HFF-Myc (cell line): ENCODE measurements around the gene TYW3.

Source experiments
- DNase-seq: peaks from one replicate; pipeline ENCODE4 v3.0.0-alpha.2; 2011; ENCODE audit warnings: low read depth; ENCODE audit errors: extremely low read depth
- H3K4me3 ChIP-seq: replicated peaks from 2 replicates; pipeline ENCODE4 v1.5.1; 2011; ENCODE audit warnings: low read depth, mild to moderate bottlenecking, control low read depth, low read length
- CTCF ChIP-seq: IDR thresholded peaks from 2 replicates; pipeline ENCODE4 v1.5.1; 2012; ENCODE audit warnings: mild to moderate bottlenecking, low read depth, low read length, control low read depth; ENCODE audit errors: missing control alignments

Gene TYW3

GRCh38 chr1:74785944-74786343, 53.0 kb downstream of the TYW3 start:
- no peak overlapping the region for H3K4me3 ChIP-seq
- no peak for DNase-seq
- no peak for TF ChIP-seq CTCF

GRCh38 chr1:74790453-74790852, 57.5 kb downstream of the TYW3 start:
- no peak overlapping the region for H3K4me3 ChIP-seq
- no peak for DNase-seq
- TF ChIP-seq CTCF = no peak

- no peak overlapping the region for H3K4me3 ChIP-seq
- TF ChIP-seq CTCF = no peak
- DNase-seq = no peak
These were observed 58.5 kb downstream of the TYW3 start for GRCh38 chr1:74791491-74791890.

GRCh38 chr1:74799119-74799657, 66.2 kb downstream of the TYW3 start:
- TF ChIP-seq CTCF = no peak
- DNase-seq = no peak

GRCh38 chr1:74811436-74812179, 78.7 kb downstream of the TYW3 start:
- no peak for DNase-seq
- no peak for TF ChIP-seq CTCF
- no peak overlapping the region for H3K4me3 ChIP-seq

More at GRCh38 chr1:74799119-74799657, 66.2 kb downstream of the TYW3 start:
- H3K4me3 ChIP-seq = no peak overlapping the region

GRCh38 chr1:74812180-74812541, 79.2 kb downstream of the TYW3 start:
- H3K4me3 ChIP-seq = no peak overlapping the region
- TF ChIP-seq CTCF = no peak
- DNase-seq = no peak
